GM13977 (cell line): ENCODE measurements around the gene FANCC.

ENCODE experiments used
- DNase-seq: peaks from one replicate; pipeline ENCODE4 v3.0.0; 2012; ENCODE audit warnings: low spot score
- CTCF ChIP-seq: IDR thresholded peaks from 2 replicates; pipeline ENCODE4 v1.5.1; 2012; ENCODE audit warnings: mild to moderate bottlenecking, control low read depth; ENCODE audit not compliant: insufficient read depth; ENCODE audit errors: extremely low read depth, missing control alignments
- in situ Hi-C: fragments of 300-500 bp; cut with MboI; formaldehyde crosslinking; loops from one replicate; pipeline ENCODE4 v1.12.0; 2022; ENCODE audit warnings: low sequenced_read_pairs, low pct_unique_long_range_greater_than_20kb, mixed read lengths, inconsistent platforms; ENCODE audit not compliant: unreplicated experiment

Gene FANCC

GRCh38 chr9:95343725-95344287 is 26.3 kb upstream of the FANCC start:
- no peak for DNase-seq
- in situ Hi-C loops = no loop called here
- TF ChIP-seq CTCF = no peak

- in situ Hi-C loops = no loop called here
- DNase-seq = no peak
- no peak for TF ChIP-seq CTCF
These were observed 25.1 kb upstream of the FANCC start for GRCh38 chr9:95342571-95342970.

- in situ Hi-C loops = no loop called here
- DNase-seq = no peak
- TF ChIP-seq CTCF = peak; percentile 6
These were observed 23.9 kb upstream of the FANCC start for GRCh38 chr9:95341293-95341962.

GRCh38 chr9:95338243-95338642 is 20.7 kb upstream of the FANCC start:
- TF ChIP-seq CTCF = no peak
- in situ Hi-C loops = no loop called here
- DNase-seq = no peak

GRCh38 chr9:95336281-95336680 is 18.8 kb upstream of the FANCC start:
- in situ Hi-C loops = no loop called here
- no peak for DNase-seq
- peak; percentile 48 for TF ChIP-seq CTCF

DNA sequence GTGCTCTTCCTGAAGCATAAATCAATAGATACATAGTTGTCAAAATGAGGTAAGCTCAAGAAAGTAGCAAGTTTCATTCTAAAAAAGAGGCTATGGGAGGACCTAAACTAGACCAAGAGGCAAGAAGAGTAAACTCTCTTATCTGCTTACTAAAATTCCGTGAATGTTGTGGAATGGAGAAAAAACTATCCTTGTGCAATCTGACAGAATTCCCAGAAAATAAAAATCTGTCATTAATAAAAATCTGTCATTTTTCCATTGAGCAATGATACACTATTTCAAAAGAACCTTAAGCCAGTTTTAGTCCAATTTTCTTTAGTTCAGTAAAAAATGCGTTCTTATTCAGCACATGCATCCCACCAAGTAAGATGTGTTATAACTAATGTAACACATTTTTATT is 15.9 kb upstream of the FANCC start:
- TF ChIP-seq CTCF = no peak
- no peak for DNase-seq
- in situ Hi-C loops = no loop called here
